Fibroblast of lung (primary cell): Measurements from ENCODE around the gene KLHL7. TPM values are rescaled to one million over a fixed set of nuclear protein-coding genes. Genes with fewer than 3 reads are reported as not detected.
"Not testable (repeated sequence)": the region's sequence is repeated elsewhere in the genome, so short reads cannot be mapped to it uniquely, and the experiment has no call there.

Experiments used
- DNase-seq, 2 donors: peaks; one replicate each; pipeline versions ENCODE4 v3.0.0 to v3.0.0-alpha.2; 2010; ENCODE audit warnings: low read depth in 2 of 2
- H2AFZ ChIP-seq: 2 replicates; pipeline ENCODE4 v1.5.1; 2012; ENCODE audit warnings: low read length, control low read depth, inconsistent platforms
- H3K27ac ChIP-seq: 2 replicates; pipeline ENCODE4 v1.5.1; 2011; ENCODE audit warnings: low read length, control low read depth; ENCODE audit not compliant: insufficient read depth
- H3K27me3 ChIP-seq: 2 replicates; pipeline ENCODE4 v1.5.1; 2011; ENCODE audit warnings: mild to moderate bottlenecking, low read length; ENCODE audit not compliant: control insufficient read depth, insufficient read depth
- H3K36me3 ChIP-seq: 2 replicates; pipeline ENCODE4 v1.5.1; 2011; ENCODE audit warnings: low read length; ENCODE audit not compliant: control insufficient read depth, insufficient read depth
- H3K4me1 ChIP-seq: 2 replicates; pipeline ENCODE4 v1.5.1; 2011; ENCODE audit warnings: low read length; ENCODE audit not compliant: control insufficient read depth, insufficient read depth; ENCODE audit errors: extremely low read depth
- H3K4me2 ChIP-seq: 2 replicates; pipeline ENCODE4 v1.5.1; 2011; ENCODE audit warnings: low read length, control low read depth; ENCODE audit not compliant: insufficient read depth; ENCODE audit errors: extremely low read depth
- H3K4me3 ChIP-seq, 4 experiments: fragments of 200-600 bp in 1 of 4; sonication (generic) in 1 of 4; replicated peaks in 1 of 4; 2 replicates each; pipeline ENCODE4 v1.5.1; 2011 to 2016; ENCODE audit warnings: low read length in 4 of 4, low read depth in 3 of 4, mild to moderate bottlenecking in 3 of 4, control low read depth in 2 of 4, inconsistent platforms in 1 of 4, mixed read lengths in 1 of 4; ENCODE audit not compliant: insufficient read depth in 1 of 4; ENCODE audit errors: control extremely low read depth in 1 of 4
- H3K79me2 ChIP-seq: 2 replicates; pipeline ENCODE4 v1.5.1; 2012; ENCODE audit warnings: mild to moderate bottlenecking, low read length, inconsistent platforms; ENCODE audit not compliant: control insufficient read depth, insufficient read depth
- H3K9ac ChIP-seq: 2 replicates; pipeline ENCODE4 v1.5.1; 2011; ENCODE audit warnings: mild to moderate bottlenecking, low read length, control low read depth; ENCODE audit not compliant: insufficient read depth
- H3K9me3 ChIP-seq: 2 replicates; pipeline ENCODE4 v1.5.1; 2012; ENCODE audit warnings: low read depth, low read length; ENCODE audit not compliant: control insufficient read depth, insufficient read depth
- H4K20me1 ChIP-seq: 2 replicates; pipeline ENCODE4 v1.5.1; 2011; ENCODE audit warnings: low read length; ENCODE audit not compliant: control insufficient read depth, insufficient read depth; ENCODE audit errors: extremely low read depth
- CTCF ChIP-seq, 2 donors: IDR thresholded peaks in 1 of 2; conservative IDR thresholded peaks in 1 of 2; 1 replicate in 1 of 2; 2 replicates in 1 of 2; pipeline ENCODE4 v1.5.1; 2011 to 2012; ENCODE audit warnings: low read length in 2 of 2, control low read depth in 1 of 2, inconsistent platforms in 1 of 2, low read depth in 1 of 2, mild to moderate bottlenecking in 1 of 2
- EZH2 ChIP-seq: IDR thresholded peaks from 2 replicates; pipeline ENCODE4 v1.5.1; 2012; ENCODE audit warnings: low read length, control low read depth, mild to moderate bottlenecking; ENCODE audit errors: missing control alignments
- polyA plus RNA-seq, 2 donors: library from polyadenylated mRNA; depleted of rRNA in 1 of 2; stranded (reverse) in 1 of 2; unstranded in 1 of 2; fragments of >200 nt; gene quantifications; 2 replicates each; pipeline ENCODE4 v1.2.1, GENCODE V29; 2011 to 2012; ENCODE audit warnings: missing spikeins in 1 of 2
- total RNA-seq: library from RNA; depleted of rRNA; stranded (reverse); fragments of >200 nt; gene quantifications from 2 replicates; pipeline ENCODE4 v1.2.1, GENCODE V29; 2014

Gene KLHL7
- total and polyA plus RNA-seq, 2 donors (not counting 1 experiment from before 2014, with no cell fraction given): 23.5 to 44.5 TPM

GRCh38 chr7:23218196-23218595 is 112.6 kb downstream of the KLHL7 start:
- no peak overlapping the region for H3K27ac ChIP-seq
- no peaks in the 10 kb centered on the region for H3K36me3 ChIP-seq
- H4K20me1 ChIP-seq: no peaks in the 10 kb centered on the region
- TF ChIP-seq CTCF (conservative IDR thresholded peaks at IDR 0.05 in 1 of 2, IDR thresholded peaks at IDR 0.05 in 1 of 2; ENCODE audit: low read depth in 1 of 2, low read length in 2 of 2): no peak
- no peak for TF ChIP-seq EZH2
- peaks cover 3% of the 10 kb centered on the region for H3K27me3 ChIP-seq
- no peaks in the 10 kb centered on the region for H3K9me3 ChIP-seq
- H2AFZ ChIP-seq: no peak overlapping the region
- H3K79me2 ChIP-seq: no peaks in the 10 kb centered on the region
- H3K9ac ChIP-seq: no peak overlapping the region
- H3K4me3 ChIP-seq: no peak overlapping the region
- H3K4me1 ChIP-seq: no peaks in the 10 kb centered on the region
- DNase-seq: no peak
- no peak overlapping the region for H3K4me2 ChIP-seq

GRCh38 chr7:23220690-23221305 is 115.2 kb downstream of the KLHL7 start:
- no peaks in the 10 kb centered on the region for H3K4me1 ChIP-seq
- H3K79me2 ChIP-seq: no peaks in the 10 kb centered on the region
- H3K9ac ChIP-seq: no peak overlapping the region
- no peak overlapping the region for H3K27ac ChIP-seq
- H3K9me3 ChIP-seq: no peaks in the 10 kb centered on the region
- H2AFZ ChIP-seq: no peak overlapping the region
- DNase-seq: no peak
- no peak overlapping the region for H3K4me2 ChIP-seq
- H3K36me3 ChIP-seq: no peaks in the 10 kb centered on the region
- no peak for TF ChIP-seq CTCF (conservative IDR thresholded peaks at IDR 0.05 in 1 of 2, IDR thresholded peaks at IDR 0.05 in 1 of 2; ENCODE audit: low read depth in 1 of 2, low read length in 2 of 2)
- no peak for TF ChIP-seq EZH2
- H4K20me1 ChIP-seq: no peaks in the 10 kb centered on the region
- no peak overlapping the region for H3K4me3 ChIP-seq
- H3K27me3 ChIP-seq: peaks cover 3% of the 10 kb centered on the region

GRCh38 chr7:23222439-23223030 is 117.0 kb downstream of the KLHL7 start:
- H2AFZ ChIP-seq: no peak overlapping the region
- H3K9ac ChIP-seq: no peak overlapping the region
- H3K79me2 ChIP-seq: no peaks in the 10 kb centered on the region
- no peaks in the 10 kb centered on the region for H4K20me1 ChIP-seq
- peaks cover 3% of the 10 kb centered on the region for H3K27me3 ChIP-seq
- no peaks in the 10 kb centered on the region for H3K4me1 ChIP-seq
- H3K9me3 ChIP-seq: no peaks in the 10 kb centered on the region
- no peak overlapping the region for H3K4me3 ChIP-seq
- H3K27ac ChIP-seq: no peak overlapping the region
- no peak overlapping the region for H3K4me2 ChIP-seq
- TF ChIP-seq CTCF (conservative IDR thresholded peaks at IDR 0.05 in 1 of 2, IDR thresholded peaks at IDR 0.05 in 1 of 2; ENCODE audit: low read depth in 1 of 2, low read length in 2 of 2) (no peak), EZH2 (no peak)
- H3K36me3 ChIP-seq: no peaks in the 10 kb centered on the region
- no peak for DNase-seq

- H3K4me3 ChIP-seq, H3K9me3 ChIP-seq, H3K27me3 ChIP-seq, H3K4me1 ChIP-seq, H4K20me1 ChIP-seq, H3K36me3 ChIP-seq, H2AFZ ChIP-seq, H3K4me2 ChIP-seq, H3K27ac ChIP-seq, DNase-seq, H3K79me2 ChIP-seq, H3K9ac ChIP-seq: not testable (repeated sequence)
These were observed 118.8 kb downstream of the KLHL7 start for GRCh38 chr7:23224364-23224763.
